Measurements from ENCODE around the gene PSD2. TPM values are rescaled to one million over a fixed set of nuclear protein-coding genes. Genes with fewer than 3 reads are reported as not detected.

Gene PSD2
- total RNA-seq, 1 experiment from 2014 or later, result 0.05 TPM

DNA sequence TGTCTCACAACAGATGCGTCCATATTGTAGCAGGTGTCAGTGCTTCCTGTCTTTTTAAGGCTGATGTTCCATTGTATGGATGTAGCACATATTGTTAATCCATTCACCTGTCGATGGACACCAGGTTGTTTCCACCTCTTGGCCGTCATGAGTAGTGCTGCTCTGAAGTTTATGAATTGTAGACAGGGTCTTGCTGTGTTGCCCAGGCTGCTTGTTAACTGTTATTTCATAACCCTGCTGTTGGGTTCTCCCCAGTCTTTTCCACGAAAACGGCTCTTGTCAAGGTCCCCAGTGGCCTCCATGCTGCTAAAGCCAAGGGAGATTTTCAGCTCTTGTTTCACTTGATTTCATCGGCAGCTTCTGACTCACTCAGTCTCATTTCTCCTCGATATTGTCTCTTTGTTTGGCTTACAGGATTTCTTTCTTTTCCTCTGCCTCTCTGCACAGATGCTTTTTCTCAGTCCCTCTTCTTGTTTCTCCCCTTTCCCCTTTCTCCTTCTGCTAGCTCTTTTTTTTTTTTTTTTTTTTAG is 12.1 kb upstream of the PSD2 start:
- DNase-seq (ENCODE audit: low read depth, low spot score) (no peak), ATAC-seq (no peak)
- Histone ChIP-seq H3K27ac (ENCODE audit: low read length) (no peak overlapping the region), H3K9me3 (ENCODE audit: control insufficient read depth, insufficient read depth, low read depth, low read length) (no peaks in the 10 kb centered on the region), H3K36me3 (ENCODE audit: control insufficient read depth, insufficient read depth, low read length) (no peaks in the 10 kb centered on the region), H3K4me3 (ENCODE audit: low read depth in 2 of 2, low read length in 2 of 2) (no peak overlapping the region), H3K27me3 (ENCODE audit: control insufficient read depth, insufficient read depth, low read length) (0 out of 2 replicates have a peak, but pooled peaks cover 2% of the 10 kb centered on the region), H3K4me1 (ENCODE audit: control insufficient read depth, insufficient read depth, low read length) (no peaks in the 10 kb centered on the region)
- no peak for TF ChIP-seq REST (IDR thresholded peaks at IDR 0.05; ENCODE audit: insufficient read depth in 1 of 2, low read depth in 2 of 2, low read length in 1 of 2)
- TF ChIP-seq POLR2AphosphoS5 (IDR thresholded peaks at IDR 0.05; ENCODE audit: low read depth, low read length), result no peak
- TF ChIP-seq SIN3A (IDR thresholded peaks at IDR 0.05; ENCODE audit: borderline replicate concordance, insufficient read depth, low read depth, low read length), result no peak
- TF ChIP-seq, protein P1, sequence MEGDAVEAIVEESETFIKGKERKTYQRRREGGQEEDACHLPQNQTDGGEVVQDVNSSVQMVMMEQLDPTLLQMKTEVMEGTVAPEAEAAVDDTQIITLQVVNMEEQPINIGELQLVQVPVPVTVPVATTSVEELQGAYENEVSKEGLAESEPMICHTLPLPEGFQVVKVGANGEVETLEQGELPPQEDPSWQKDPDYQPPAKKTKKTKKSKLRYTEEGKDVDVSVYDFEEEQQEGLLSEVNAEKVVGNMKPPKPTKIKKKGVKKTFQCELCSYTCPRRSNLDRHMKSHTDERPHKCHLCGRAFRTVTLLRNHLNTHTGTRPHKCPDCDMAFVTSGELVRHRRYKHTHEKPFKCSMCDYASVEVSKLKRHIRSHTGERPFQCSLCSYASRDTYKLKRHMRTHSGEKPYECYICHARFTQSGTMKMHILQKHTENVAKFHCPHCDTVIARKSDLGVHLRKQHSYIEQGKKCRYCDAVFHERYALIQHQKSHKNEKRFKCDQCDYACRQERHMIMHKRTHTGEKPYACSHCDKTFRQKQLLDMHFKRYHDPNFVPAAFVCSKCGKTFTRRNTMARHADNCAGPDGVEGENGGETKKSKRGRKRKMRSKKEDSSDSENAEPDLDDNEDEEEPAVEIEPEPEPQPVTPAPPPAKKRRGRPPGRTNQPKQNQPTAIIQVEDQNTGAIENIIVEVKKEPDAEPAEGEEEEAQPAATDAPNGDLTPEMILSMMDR (IDR thresholded peaks at IDR 0.05), result no peak
- TF ChIP-seq TCF7L2 (IDR thresholded peaks at IDR 0.05; ENCODE audit: low read depth, low read length), result no peak
- in situ Hi-C loops (cut with HindIII; ENCODE audit: low pct_unique_long_range_greater_than_20kb, low sequenced_read_pairs), result no loop called here
- POLR2A ChIA-PET, result no interaction called here
- BruUV-seq (replicated peaks), result no TSS peak
- CTCF ChIA-PET, result no interaction called here
- intact Hi-C loops (cut with micrococcal nuclease; ENCODE audit: unreplicated experiment), result no loop called here

DNA sequence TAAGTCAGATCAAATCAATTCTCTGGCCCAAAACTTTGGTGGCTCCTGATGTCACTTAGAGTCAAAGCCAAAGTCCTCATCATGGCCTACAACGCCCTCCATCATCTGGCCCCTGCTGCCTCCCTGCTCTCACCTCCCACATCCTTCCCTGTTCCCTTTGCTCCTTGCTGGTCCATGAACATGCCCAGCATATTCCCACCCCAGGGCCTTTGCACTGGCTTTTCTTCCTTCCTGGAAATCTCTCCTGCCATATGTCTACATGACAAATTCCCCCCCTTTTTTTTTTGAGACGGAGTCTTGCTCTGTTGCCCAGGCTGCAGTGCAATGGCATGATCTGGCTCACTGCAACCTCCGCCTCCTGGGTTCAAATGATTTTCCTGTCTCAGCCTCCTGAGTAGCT is 11.1 kb upstream of the PSD2 start:
- ChIA-PET CTCF (no interaction called here), POLR2A (no interaction called here)
- H3K4me3 ChIP-seq (ENCODE audit: low read depth in 2 of 2, low read length in 2 of 2), result no peak overlapping the region
- no peaks in the 10 kb centered on the region for H3K4me1 ChIP-seq (ENCODE audit: control insufficient read depth, insufficient read depth, low read length)
- DNase-seq (ENCODE audit: low read depth, low spot score) (no peak), ATAC-seq (no peak)
- no peaks in the 10 kb centered on the region for H3K9me3 ChIP-seq (ENCODE audit: control insufficient read depth, insufficient read depth, low read depth, low read length)
- no TSS peak for BruUV-seq (replicated peaks)
- in situ Hi-C loops (cut with HindIII; ENCODE audit: low pct_unique_long_range_greater_than_20kb, low sequenced_read_pairs) (no loop called here), intact Hi-C loops (cut with micrococcal nuclease; ENCODE audit: unreplicated experiment) (no loop called here)
- H3K36me3 ChIP-seq (ENCODE audit: control insufficient read depth, insufficient read depth, low read length), result no peaks in the 10 kb centered on the region
- H3K27me3 ChIP-seq (ENCODE audit: control insufficient read depth, insufficient read depth, low read length), result no peaks in the 10 kb centered on the region
- no peak overlapping the region for H3K27ac ChIP-seq (ENCODE audit: low read length)
- TF ChIP-seq, protein P1 (IDR thresholded peaks at IDR 0.05), result no peak
- no peak for TF ChIP-seq REST (IDR thresholded peaks at IDR 0.05; ENCODE audit: insufficient read depth in 1 of 2, low read depth in 2 of 2, low read length in 1 of 2)
- TF ChIP-seq SIN3A (IDR thresholded peaks at IDR 0.05; ENCODE audit: borderline replicate concordance, insufficient read depth, low read depth, low read length), result no peak
- TF ChIP-seq POLR2AphosphoS5 (IDR thresholded peaks at IDR 0.05; ENCODE audit: low read depth, low read length), result no peak
- no peak for TF ChIP-seq TCF7L2 (IDR thresholded peaks at IDR 0.05; ENCODE audit: low read depth, low read length)
